Activated CD4-positive, alpha-beta memory T cell treated with anti-CD3 and anti-CD28 coated beads for 36 hours (primary cell): ENCODE data around the gene ENTPD3. TPM values are rescaled to one million over a fixed set of nuclear protein-coding genes. Genes with fewer than 3 reads are reported as not detected.
A peak's percentile ranks its signal among the peaks of the same experiment; 100 is the strongest.

Experiments used
- CTCF ChIA-PET: fragments of 350-600 bp; sonication (Branson Sonifier 250); formaldehyde crosslinking; loops from one replicate; lab custom pipeline; 2021; ENCODE audit warnings: antibody characterized with exemption, inconsistent platforms; lab: Charles Lee
- POLR2A ChIA-PET: fragments of 350-600 bp; sonication (Branson Sonifier 250); formaldehyde crosslinking; loops from one replicate; lab custom pipeline; 2021; ENCODE audit warnings: antibody characterized with exemption; lab: Charles Lee
- DNase-seq: peaks from one replicate; pipeline ENCODE4 v3.0.0-alpha.2; 2020
- H3K27ac Mint-ChIP-seq: one replicate; pipeline ENCODE4 v1.8.0; 2021; ENCODE audit warnings: mixed read lengths
- H3K27me3 Mint-ChIP-seq: one replicate; pipeline ENCODE4 v1.8.0; 2021; ENCODE audit warnings: mixed read lengths
- H3K36me3 Mint-ChIP-seq: one replicate; pipeline ENCODE4 v1.8.0; 2021; ENCODE audit warnings: mixed read lengths
- H3K4me1 Mint-ChIP-seq: one replicate; pipeline ENCODE4 v1.8.0; 2021; ENCODE audit warnings: low read depth, mixed read lengths
- H3K4me3 Mint-ChIP-seq: one replicate; pipeline ENCODE4 v1.8.0; 2021; ENCODE audit warnings: mild to moderate bottlenecking, mixed read lengths
- H3K9me3 Mint-ChIP-seq: one replicate; pipeline ENCODE4 v1.8.0; 2021; ENCODE audit warnings: mixed read lengths
- intact Hi-C: fragments of 100-400 bp; cut with micrococcal nuclease; formaldehyde crosslinking; loops from one replicate; pipeline ENCODE4 v1.15.1; 2023
- total RNA-seq, 2 experiments: library from RNA; stranded (reverse); gene quantifications; one replicate each; pipeline ENCODE4 v1.2.3, GENCODE V29; 2021

The ENTPD3 gene
- total RNA-seq, 2 experiments from 2014 or later, result not detected

- Mint-ChIP-seq H3K4me3 (no peak overlapping the region), H3K27ac (no peak overlapping the region), H3K4me1 (no peaks in the 10 kb centered on the region), H3K36me3 (no peaks in the 10 kb centered on the region), H3K9me3 (no peaks in the 10 kb centered on the region), H3K27me3 (peaks cover 17% of the 10 kb centered on the region)
- no peak for DNase-seq
- ChIA-PET CTCF (no interaction called here), POLR2A (interaction anchor here (1.0 kb wide), 1 partner anchor 43 kb away, joined by 3 read pairs; the partner anchor contains the start of gene RPL14)
- intact Hi-C loops, result no loop called here
These were observed 27.3 kb downstream of the ENTPD3 start for GRCh38 chr3:40414270-40414669.

GRCh38 chr3:40417845-40418543 is 31.0 kb downstream of the ENTPD3 start:
- Mint-ChIP-seq H3K27me3 (peaks cover 13% of the 10 kb centered on the region), H3K9me3 (no peaks in the 10 kb centered on the region), H3K4me1 (peaks cover 2% of the 10 kb centered on the region), H3K36me3 (peaks cover 2% of the 10 kb centered on the region), H3K4me3 (no peak overlapping the region), H3K27ac (no peak overlapping the region)
- POLR2A ChIA-PET, result no interaction called here
- intact Hi-C loops, result no loop called here
- DNase-seq, result no peak
- CTCF ChIA-PET, result no interaction called here

- CTCF ChIA-PET, result no interaction called here
- Mint-ChIP-seq H3K36me3 (peaks cover 5% of the 10 kb centered on the region), H3K27ac (no peak overlapping the region), H3K4me3 (no peak overlapping the region), H3K9me3 (no peaks in the 10 kb centered on the region), H3K4me1 (peaks cover 2% of the 10 kb centered on the region), H3K27me3 (no peaks in the 10 kb centered on the region)
- no peak for DNase-seq
- intact Hi-C loops, result no loop called here
- POLR2A ChIA-PET, result no interaction called here
These were observed 35.9 kb downstream of the ENTPD3 start for GRCh38 chr3:40422861-40423260.

- CTCF ChIA-PET, result no interaction called here
These were observed 40.2 kb downstream of the ENTPD3 start for GRCh38 chr3:40427045-40427669.

GRCh38 chr3:40432793-40433192 is 45.8 kb downstream of the ENTPD3 start:
- CTCF ChIA-PET, result interaction anchor here (0.6 kb wide), 1 partner anchor 110 kb away, joined by 4 read pairs; no protein-coding TSS in a partner anchor

More at GRCh38 chr3:40427045-40427669, 40.2 kb downstream of the ENTPD3 start:
- H3K36me3 Mint-ChIP-seq, result peaks cover 3% of the 10 kb centered on the region
- no peak overlapping the region for H3K27ac Mint-ChIP-seq
- peaks cover 2% of the 10 kb centered on the region for H3K4me1 Mint-ChIP-seq
- no peak overlapping the region for H3K4me3 Mint-ChIP-seq
- intact Hi-C loops, result no loop called here
- POLR2A ChIA-PET, result no interaction called here
- no peaks in the 10 kb centered on the region for H3K27me3 Mint-ChIP-seq
- no peaks in the 10 kb centered on the region for H3K9me3 Mint-ChIP-seq
- no peak for DNase-seq

GRCh38 chr3:40437889-40438288 is 50.9 kb downstream of the ENTPD3 start:
- no peaks in the 10 kb centered on the region for H3K27me3 Mint-ChIP-seq
- H3K36me3 Mint-ChIP-seq, result peaks cover 4% of the 10 kb centered on the region
- H3K27ac Mint-ChIP-seq, result no peak overlapping the region
- no peak overlapping the region for H3K4me3 Mint-ChIP-seq
- intact Hi-C loops, result no loop called here
- H3K9me3 Mint-ChIP-seq, result no peaks in the 10 kb centered on the region
- POLR2A ChIA-PET, result no interaction called here
- DNase-seq, result no peak
- CTCF ChIA-PET, result no interaction called here
- no peaks in the 10 kb centered on the region for H3K4me1 Mint-ChIP-seq

More at GRCh38 chr3:40432793-40433192, 45.8 kb downstream of the ENTPD3 start:
- Mint-ChIP-seq H3K4me1 (no peaks in the 10 kb centered on the region), H3K27me3 (no peaks in the 10 kb centered on the region), H3K27ac (no peak overlapping the region), H3K36me3 (peaks cover 2% of the 10 kb centered on the region), H3K4me3 (no peak overlapping the region), H3K9me3 (no peaks in the 10 kb centered on the region)
- no peak for DNase-seq
- POLR2A ChIA-PET, result no interaction called here
- intact Hi-C loops, result loop anchor here (1.0 kb wide), 1 partner anchor 105 kb away; no protein-coding TSS in a partner anchor

GRCh38 chr3:40445062-40445461 is 58.1 kb downstream of the ENTPD3 start:
- intact Hi-C loops, result no loop called here
- H3K4me1 Mint-ChIP-seq, result no peaks in the 10 kb centered on the region
- H3K27me3 Mint-ChIP-seq, result no peaks in the 10 kb centered on the region
- H3K4me3 Mint-ChIP-seq, result no peak overlapping the region
- ChIA-PET POLR2A (no interaction called here), CTCF (no interaction called here)
- DNase-seq, result no peak
- no peak overlapping the region for H3K27ac Mint-ChIP-seq
- peaks cover 7% of the 10 kb centered on the region for H3K36me3 Mint-ChIP-seq
- no peaks in the 10 kb centered on the region for H3K9me3 Mint-ChIP-seq

GRCh38 chr3:40445880-40446279 is 58.9 kb downstream of the ENTPD3 start:
- POLR2A ChIA-PET, result no interaction called here
- no peak for DNase-seq
- Mint-ChIP-seq H3K27ac (no peak overlapping the region), H3K4me1 (no peaks in the 10 kb centered on the region), H3K36me3 (peaks cover 4% of the 10 kb centered on the region), H3K27me3 (no peaks in the 10 kb centered on the region), H3K9me3 (no peaks in the 10 kb centered on the region), H3K4me3 (no peak overlapping the region)
- CTCF ChIA-PET, result no interaction called here
- intact Hi-C loops, result no loop called here

- Mint-ChIP-seq H3K4me1 (peaks cover 22% of the 10 kb centered on the region), H3K9me3 (no peaks in the 10 kb centered on the region), H3K4me3 (no peak overlapping the region), H3K27me3 (no peaks in the 10 kb centered on the region), H3K36me3 (peaks cover 4% of the 10 kb centered on the region), H3K27ac (no peak overlapping the region)
- intact Hi-C loops, result loop anchor here (10.0 kb wide), 2 partner anchors 754 to 1564 kb away; no protein-coding TSS in a partner anchor
- POLR2A ChIA-PET, result no interaction called here
- CTCF ChIA-PET, result no interaction called here
- DNase-seq, result no peak
These were observed 63.5 kb downstream of the ENTPD3 start for GRCh38 chr3:40450438-40450837.

GRCh38 chr3:40451551-40451950 is 64.6 kb downstream of the ENTPD3 start:
- H3K9me3 Mint-ChIP-seq, result no peaks in the 10 kb centered on the region
- intact Hi-C loops, result loop anchor here (10.0 kb wide), 2 partner anchors 753 to 1563 kb away; no protein-coding TSS in a partner anchor
- H3K27me3 Mint-ChIP-seq, result no peaks in the 10 kb centered on the region
- no peak overlapping the region for H3K27ac Mint-ChIP-seq
- peaks cover 26% of the 10 kb centered on the region for H3K4me1 Mint-ChIP-seq
- ChIA-PET CTCF (interaction anchor here (0.7 to 1.8 kb wide), 3 partner anchors 21 to 125 kb away, joined by 3 to 6 read pairs (median 3); no protein-coding TSS in a partner anchor), POLR2A (interaction anchor here (1.0 to 1.4 kb wide), 2 partner anchors 10 to 12 kb away, joined by 4 to 5 read pairs; no protein-coding TSS in a partner anchor)
- no peak overlapping the region for H3K4me3 Mint-ChIP-seq
- no peaks in the 10 kb centered on the region for H3K36me3 Mint-ChIP-seq
- DNase-seq, result no peak

- POLR2A ChIA-PET, result interaction anchor here (0.7 to 1.4 kb wide), 3 partner anchors 10 to 25 kb away, joined by 3 to 5 read pairs (median 4); partner anchors contain the start of gene ZNF619
- H3K36me3 Mint-ChIP-seq, result peaks cover under 1% of the 10 kb centered on the region
- peaks cover 28% of the 10 kb centered on the region for H3K4me1 Mint-ChIP-seq
- intact Hi-C loops, result loop anchor here (2.0 to 10.0 kb wide), 3 partner anchors 753 to 1563 kb away; partner anchors contain the start of gene RPSA
- peak overlapping the region; percentile 93 for H3K4me3 Mint-ChIP-seq
- H3K27me3 Mint-ChIP-seq, result peaks cover under 1% of the 10 kb centered on the region
- H3K9me3 Mint-ChIP-seq, result no peaks in the 10 kb centered on the region
- CTCF ChIA-PET, result interaction anchor here (0.7 to 1.8 kb wide), 3 partner anchors 22 to 126 kb away, joined by 3 to 6 read pairs (median 3); no protein-coding TSS in a partner anchor
- DNase-seq, result no peak
- H3K27ac Mint-ChIP-seq, result peak overlapping the region; percentile 96
These were observed 65.1 kb downstream of the ENTPD3 start for GRCh38 chr3:40452057-40452456.

- CTCF ChIA-PET, result interaction anchor here (1.8 kb wide), 1 partner anchor 126 kb away, joined by 6 read pairs; no protein-coding TSS in a partner anchor
These were observed 65.5 kb downstream of the ENTPD3 start for GRCh38 chr3:40452562-40452875.

More at GRCh38 chr3:40452562-40452875, 65.5 kb downstream of the ENTPD3 start:
- POLR2A ChIA-PET, result interaction anchor here (0.7 to 2.1 kb wide), 5 partner anchors 9 to 1044 kb away, joined by 3 to 5 read pairs (median 4); partner anchors contain the start of gene ZNF619
- no peak for DNase-seq
- peaks cover 29% of the 10 kb centered on the region for H3K4me1 Mint-ChIP-seq
- H3K4me3 Mint-ChIP-seq, result peak overlapping the region; percentile 93
- peaks cover 1% of the 10 kb centered on the region for H3K27me3 Mint-ChIP-seq
- intact Hi-C loops, result loop anchor here (2.0 to 10.0 kb wide), 3 partner anchors 752 to 1562 kb away; partner anchors contain the start of gene RPSA
- H3K27ac Mint-ChIP-seq, result peak overlapping the region; percentile 96
- no peaks in the 10 kb centered on the region for H3K9me3 Mint-ChIP-seq
- H3K36me3 Mint-ChIP-seq, result peaks cover 3% of the 10 kb centered on the region
